K562 (cell line): ENCODE data around the gene NRXN2. TPM values are rescaled to one million over a fixed set of nuclear protein-coding genes. Genes with fewer than 3 reads are reported as not detected.
A peak's percentile ranks its signal among the peaks of the same experiment; 100 is the strongest.

Experiments used
- BACH1 ChIP-seq: fragments of 200-800 bp; sonication (Bioruptor generic); IDR thresholded peaks from 2 replicates; pipeline ENCODE4 v1.6.1; 2016; ENCODE audit warnings: missing genetic modification characterization, missing compliant biosample characterization
- CEBPG ChIP-seq, 3 experiments: fragments of 200-800 bp in 1 of 3; sonication (Bioruptor generic) in 1 of 3; sonication (generic) in 1 of 3; formaldehyde crosslinking in 1 of 3; IDR thresholded peaks in 2 of 3; conservative IDR thresholded peaks in 1 of 3; 2 replicates each; pipeline versions ENCODE4 v1.6.1 to v1.8.0; 2016 to 2022; ENCODE audit warnings: missing compliant biosample characterization in 2 of 3, missing genetic modification characterization in 2 of 3, mild to moderate bottlenecking in 1 of 3, missing genetic modification reagents in 1 of 3
- GATAD2B ChIP-seq: fragments of 450-650 bp; IDR thresholded peaks from 2 replicates; pipeline ENCODE4 v1.6.1; 2017; ENCODE audit warnings: mild to moderate bottlenecking, borderline replicate concordance
- HDGF ChIP-seq: fragments of 450-650 bp; IDR thresholded peaks from 2 replicates; pipeline ENCODE4 v1.6.1; 2016
- NRF1 ChIP-seq, 2 experiments: fragments of 450-650 bp; IDR thresholded peaks in 1 of 2; conservative IDR thresholded peaks in 1 of 2; 2 replicates each; pipeline ENCODE4 v1.6.1; 2014; ENCODE audit warnings: mild to moderate bottlenecking in 2 of 2
- RCOR1 ChIP-seq, 2 experiments: IDR thresholded peaks; 2 replicates each; pipeline ENCODE4 v1.6.1; 2012; ENCODE audit warnings: low read depth in 2 of 2, low read length in 2 of 2, borderline replicate concordance in 1 of 2, improper control_type of control experiment in 1 of 2
- ZC3H4 ChIP-seq: sonication (generic); formaldehyde crosslinking; IDR thresholded peaks from 2 replicates; pipeline ENCODE4 v1.9.0; 2021; ENCODE audit warnings: missing genetic modification reagents, borderline replicate concordance
- ZKSCAN8 ChIP-seq: fragments of 200-800 bp; sonication (Bioruptor generic); IDR thresholded peaks from 2 replicates; pipeline ENCODE4 v1.6.1; 2016; ENCODE audit warnings: missing genetic modification characterization, missing compliant biosample characterization
- ZNF217 ChIP-seq: sonication (generic); formaldehyde crosslinking; IDR thresholded peaks from 2 replicates; pipeline ENCODE4 v1.8.0; 2022; ENCODE audit warnings: mild to moderate bottlenecking, missing genetic modification reagents
- polyA plus RNA-seq, 8 experiments: library from polyadenylated mRNA; depleted of rRNA in 4 of 8; stranded (reverse) in 5 of 8; unstranded in 3 of 8; fragments of >200 nt; fragmentation: Nextera tagmentation in 2 of 8; fragmentation: Illumina TruSeq in 1 of 8; extraction: Ambion mirVana in 2 of 8; extraction: Trizol in 1 of 8; gene quantifications; 2 replicates each; pipeline versions ENCODE4 v1.2.1 to v1.2.3, GENCODE V29; 2011 to 2014; ENCODE audit warnings: inconsistent platforms in 1 of 8, missing spikeins in 1 of 8
- total RNA-seq, 7 experiments: library from RNA; depleted of rRNA in 6 of 7; stranded (reverse); fragments of >200 nt in 6 of 7; fragmentation: Illumina TruSeq in 2 of 7; extraction: Trizol in 2 of 7; gene quantifications; 2 replicates each; pipeline versions ENCODE4 v1.2.1 to v1.2.3, GENCODE V29; 2011 to 2021; ENCODE audit warnings: low replicate concordance in 1 of 7
- TF ChIP-seq, protein P1 (sequence below): fragments of 250-450 bp; sonication (Bioruptor Pico); IDR thresholded peaks from 2 replicates; pipeline ENCODE4 v1.5.0; 2022; ENCODE audit warnings: mild to moderate bottlenecking
- TF ChIP-seq, protein P2 (sequence below): fragments of 200-800 bp; sonication (Bioruptor generic); IDR thresholded peaks from 2 replicates; pipeline ENCODE4 v1.6.1; 2017; ENCODE audit warnings: missing genetic modification characterization, missing compliant biosample characterization
- TF ChIP-seq, protein P3 (sequence below): sonication (generic); formaldehyde crosslinking; IDR thresholded peaks from 2 replicates; pipeline ENCODE4 v1.8.0; 2022; ENCODE audit warnings: mild to moderate bottlenecking, missing genetic modification reagents
- TF ChIP-seq, protein P4 (sequence below): fragments of 250-450 bp; sonication (Bioruptor Pico); IDR thresholded peaks from 2 replicates; pipeline ENCODE4 v1.6.1; 2021; ENCODE audit warnings: mild to moderate bottlenecking
- TF ChIP-seq, protein P5 (sequence below): sonication (generic); formaldehyde crosslinking; IDR thresholded peaks from 2 replicates; pipeline ENCODE4 v1.8.0; 2022; ENCODE audit warnings: mild to moderate bottlenecking, low read depth, missing genetic modification reagents

The NRXN2 gene
- total and polyA plus RNA-seq, 9 of the 15 experiments (the other 6 are each of a cell fraction or from before 2014, with no cell fraction given) = 0.07 to 0.47 (median 0.15) TPM; not detected in 4

DNA sequence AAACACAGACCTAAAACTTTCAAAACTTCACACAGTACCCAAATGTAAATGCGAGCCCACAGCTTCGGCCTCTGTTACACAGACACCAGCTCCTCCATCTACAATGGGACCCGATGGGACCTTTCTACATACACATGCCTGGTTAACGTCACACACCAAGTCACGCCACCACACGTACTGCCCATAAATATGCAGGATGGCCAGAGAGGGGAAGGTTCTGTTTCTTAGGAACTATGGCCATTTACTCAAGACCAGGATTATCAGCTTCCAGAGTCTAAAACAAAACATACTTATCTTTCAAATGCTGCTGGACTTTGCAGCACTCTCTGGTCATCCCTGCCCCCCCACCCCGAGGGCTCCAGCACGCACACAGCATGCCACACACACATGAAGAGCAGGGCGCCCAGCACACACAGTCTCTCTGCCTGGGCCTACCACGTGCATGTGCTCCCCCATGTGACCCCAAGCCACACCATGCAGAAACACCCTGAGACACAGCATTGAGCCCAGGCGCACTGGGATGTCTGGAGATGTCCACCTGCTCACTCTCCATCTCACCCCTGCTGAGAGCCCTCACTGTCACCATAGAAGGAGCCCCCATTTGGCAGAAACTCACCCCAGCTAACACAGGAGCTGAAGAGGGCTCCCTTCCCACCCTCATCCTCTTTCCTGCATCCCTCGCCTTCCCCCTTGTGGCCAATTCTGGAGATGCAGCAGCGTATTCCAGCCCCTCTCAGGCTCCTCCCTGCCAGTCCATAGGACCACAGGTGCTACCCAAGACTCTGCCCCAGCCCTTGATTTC is 70.2 kb downstream of the NRXN2 start (continued):
- TF ChIP-seq ZNF217 (CRISPR knock-in tag) (no peak), NRF1 (conservative IDR thresholded peaks at IDR 0.05 in 1 of 2, IDR thresholded peaks at IDR 0.05 in 1 of 2) (no peak; a peak in 1 of 4 replicates), ZKSCAN8 (CRISPR knock-in tag) (no peak), HDGF (0 out of 2 replicates have a peak, but pooled peaks have one; percentile 24), RCOR1 (IDR thresholded peaks at IDR 0.05; ENCODE audit: borderline replicate concordance in 1 of 2, low read depth in 2 of 2, low read length in 2 of 2) (0 out of 4 replicates have a peak, but pooled peaks of 1 of the 2 experiments have one; percentile 59), ZC3H4 (CRISPR knock-in tag) (no peak), GATAD2B (no peak), CEBPG (CRISPR knock-in tag; IDR thresholded peaks at IDR 0.05) (no peak), CEBPG (tag; conservative IDR thresholded peaks at IDR 0.05 in 1 of 2, IDR thresholded peaks at IDR 0.05 in 1 of 2) (no peak), BACH1 (tag) (no peak)
- TF ChIP-seq, protein P1, sequence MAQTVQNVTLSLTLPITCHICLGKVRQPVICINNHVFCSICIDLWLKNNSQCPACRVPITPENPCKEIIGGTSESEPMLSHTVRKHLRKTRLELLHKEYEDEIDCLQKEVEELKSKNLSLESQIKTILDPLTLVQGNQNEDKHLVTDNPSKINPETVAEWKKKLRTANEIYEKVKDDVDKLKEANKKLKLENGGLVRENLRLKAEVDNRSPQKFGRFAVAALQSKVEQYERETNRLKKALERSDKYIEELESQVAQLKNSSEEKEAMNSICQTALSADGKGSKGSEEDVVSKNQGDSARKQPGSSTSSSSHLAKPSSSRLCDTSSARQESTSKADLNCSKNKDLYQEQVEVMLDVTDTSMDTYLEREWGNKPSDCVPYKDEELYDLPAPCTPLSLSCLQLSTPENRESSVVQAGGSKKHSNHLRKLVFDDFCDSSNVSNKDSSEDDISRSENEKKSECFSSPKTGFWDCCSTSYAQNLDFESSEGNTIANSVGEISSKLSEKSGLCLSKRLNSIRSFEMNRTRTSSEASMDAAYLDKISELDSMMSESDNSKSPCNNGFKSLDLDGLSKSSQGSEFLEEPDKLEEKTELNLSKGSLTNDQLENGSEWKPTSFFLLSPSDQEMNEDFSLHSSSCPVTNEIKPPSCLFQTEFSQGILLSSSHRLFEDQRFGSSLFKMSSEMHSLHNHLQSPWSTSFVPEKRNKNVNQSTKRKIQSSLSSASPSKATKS (CRISPR knock-in tag) = no peak
- TF ChIP-seq, protein P2, sequence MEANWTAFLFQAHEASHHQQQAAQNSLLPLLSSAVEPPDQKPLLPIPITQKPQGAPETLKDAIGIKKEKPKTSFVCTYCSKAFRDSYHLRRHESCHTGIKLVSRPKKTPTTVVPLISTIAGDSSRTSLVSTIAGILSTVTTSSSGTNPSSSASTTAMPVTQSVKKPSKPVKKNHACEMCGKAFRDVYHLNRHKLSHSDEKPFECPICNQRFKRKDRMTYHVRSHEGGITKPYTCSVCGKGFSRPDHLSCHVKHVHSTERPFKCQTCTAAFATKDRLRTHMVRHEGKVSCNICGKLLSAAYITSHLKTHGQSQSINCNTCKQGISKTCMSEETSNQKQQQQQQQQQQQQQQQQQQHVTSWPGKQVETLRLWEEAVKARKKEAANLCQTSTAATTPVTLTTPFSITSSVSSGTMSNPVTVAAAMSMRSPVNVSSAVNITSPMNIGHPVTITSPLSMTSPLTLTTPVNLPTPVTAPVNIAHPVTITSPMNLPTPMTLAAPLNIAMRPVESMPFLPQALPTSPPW = peak; percentile 41; the same call in 1 of the 2 replicates
- TF ChIP-seq, protein P3, sequence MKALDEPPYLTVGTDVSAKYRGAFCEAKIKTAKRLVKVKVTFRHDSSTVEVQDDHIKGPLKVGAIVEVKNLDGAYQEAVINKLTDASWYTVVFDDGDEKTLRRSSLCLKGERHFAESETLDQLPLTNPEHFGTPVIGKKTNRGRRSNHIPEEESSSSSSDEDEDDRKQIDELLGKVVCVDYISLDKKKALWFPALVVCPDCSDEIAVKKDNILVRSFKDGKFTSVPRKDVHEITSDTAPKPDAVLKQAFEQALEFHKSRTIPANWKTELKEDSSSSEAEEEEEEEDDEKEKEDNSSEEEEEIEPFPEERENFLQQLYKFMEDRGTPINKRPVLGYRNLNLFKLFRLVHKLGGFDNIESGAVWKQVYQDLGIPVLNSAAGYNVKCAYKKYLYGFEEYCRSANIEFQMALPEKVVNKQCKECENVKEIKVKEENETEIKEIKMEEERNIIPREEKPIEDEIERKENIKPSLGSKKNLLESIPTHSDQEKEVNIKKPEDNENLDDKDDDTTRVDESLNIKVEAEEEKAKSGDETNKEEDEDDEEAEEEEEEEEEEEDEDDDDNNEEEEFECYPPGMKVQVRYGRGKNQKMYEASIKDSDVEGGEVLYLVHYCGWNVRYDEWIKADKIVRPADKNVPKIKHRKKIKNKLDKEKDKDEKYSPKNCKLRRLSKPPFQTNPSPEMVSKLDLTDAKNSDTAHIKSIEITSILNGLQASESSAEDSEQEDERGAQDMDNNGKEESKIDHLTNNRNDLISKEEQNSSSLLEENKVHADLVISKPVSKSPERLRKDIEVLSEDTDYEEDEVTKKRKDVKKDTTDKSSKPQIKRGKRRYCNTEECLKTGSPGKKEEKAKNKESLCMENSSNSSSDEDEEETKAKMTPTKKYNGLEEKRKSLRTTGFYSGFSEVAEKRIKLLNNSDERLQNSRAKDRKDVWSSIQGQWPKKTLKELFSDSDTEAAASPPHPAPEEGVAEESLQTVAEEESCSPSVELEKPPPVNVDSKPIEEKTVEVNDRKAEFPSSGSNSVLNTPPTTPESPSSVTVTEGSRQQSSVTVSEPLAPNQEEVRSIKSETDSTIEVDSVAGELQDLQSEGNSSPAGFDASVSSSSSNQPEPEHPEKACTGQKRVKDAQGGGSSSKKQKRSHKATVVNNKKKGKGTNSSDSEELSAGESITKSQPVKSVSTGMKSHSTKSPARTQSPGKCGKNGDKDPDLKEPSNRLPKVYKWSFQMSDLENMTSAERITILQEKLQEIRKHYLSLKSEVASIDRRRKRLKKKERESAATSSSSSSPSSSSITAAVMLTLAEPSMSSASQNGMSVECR (CRISPR knock-in tag) = no peak
- TF ChIP-seq, protein P4, sequence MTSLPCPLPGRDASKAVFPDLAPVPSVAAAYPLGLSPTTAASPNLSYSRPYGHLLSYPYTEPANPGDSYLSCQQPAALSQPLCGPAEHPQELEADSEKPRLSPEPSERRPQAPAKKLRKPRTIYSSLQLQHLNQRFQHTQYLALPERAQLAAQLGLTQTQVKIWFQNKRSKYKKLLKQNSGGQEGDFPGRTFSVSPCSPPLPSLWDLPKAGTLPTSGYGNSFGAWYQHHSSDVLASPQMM (CRISPR knock-in tag) = no peak
- TF ChIP-seq, protein P5, sequence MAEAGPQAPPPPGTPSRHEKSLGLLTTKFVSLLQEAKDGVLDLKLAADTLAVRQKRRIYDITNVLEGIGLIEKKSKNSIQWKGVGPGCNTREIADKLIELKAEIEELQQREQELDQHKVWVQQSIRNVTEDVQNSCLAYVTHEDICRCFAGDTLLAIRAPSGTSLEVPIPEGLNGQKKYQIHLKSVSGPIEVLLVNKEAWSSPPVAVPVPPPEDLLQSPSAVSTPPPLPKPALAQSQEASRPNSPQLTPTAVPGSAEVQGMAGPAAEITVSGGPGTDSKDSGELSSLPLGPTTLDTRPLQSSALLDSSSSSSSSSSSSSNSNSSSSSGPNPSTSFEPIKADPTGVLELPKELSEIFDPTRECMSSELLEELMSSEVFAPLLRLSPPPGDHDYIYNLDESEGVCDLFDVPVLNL (CRISPR knock-in tag) = no peak
